Stomach (tissue), 4 donors: Measurements from ENCODE around the gene EMILIN3.
A peak's percentile ranks its signal among the peaks of the same experiment; 100 is the strongest.

ENCODE experiments used
- CTCF ChIP-seq, 7 experiments: fragments of 450-650 bp in 4 of 7; fragments of 200-600 bp in 3 of 7; sonication (generic) in 3 of 7; IDR thresholded peaks; one replicate each; pipeline ENCODE4 v1.5.1; 2016 to 2019; ENCODE audit warnings: antibody characterized with exemption in 7 of 7, control low read depth in 2 of 7, mild to moderate bottlenecking in 1 of 7
- EP300 ChIP-seq: sonication (generic); formaldehyde crosslinking; IDR thresholded peaks from one replicate; pipeline ENCODE4 v1.6.1; 2017; ENCODE audit warnings: antibody characterized with exemption
- POLR2A ChIP-seq, 4 donors: fragments of 450-650 bp; IDR thresholded peaks; one replicate each; pipeline ENCODE4 v1.6.1; 2016; ENCODE audit warnings: antibody characterized with exemption in 4 of 4, control low read depth in 2 of 4, mild to moderate bottlenecking in 1 of 4, moderate library complexity in 1 of 4
- POLR2AphosphoS5 ChIP-seq, 3 donors: sonication (generic); formaldehyde crosslinking; IDR thresholded peaks; one replicate each; pipeline ENCODE4 v1.6.1; 2016; ENCODE audit warnings: antibody characterized with exemption in 3 of 3

GRCh38 chr20:41334443-41335421, 31.9 kb downstream of the EMILIN3 start:
- TF ChIP-seq CTCF (IDR thresholded peaks at IDR 0.05) (no peak), EP300 (no peak), POLR2AphosphoS5 (IDR thresholded peaks at IDR 0.05) (peak; percentile 29 to 61 (median 40)), POLR2A (IDR thresholded peaks at IDR 0.05) (no peak)
